ENCODE measurements around the gene C7. TPM values are rescaled to one million over a fixed set of nuclear protein-coding genes. Genes with fewer than 3 reads are reported as not detected.

Gene C7
- total RNA-seq, 1 donor from 2014 or later: 302 TPM

DNA sequence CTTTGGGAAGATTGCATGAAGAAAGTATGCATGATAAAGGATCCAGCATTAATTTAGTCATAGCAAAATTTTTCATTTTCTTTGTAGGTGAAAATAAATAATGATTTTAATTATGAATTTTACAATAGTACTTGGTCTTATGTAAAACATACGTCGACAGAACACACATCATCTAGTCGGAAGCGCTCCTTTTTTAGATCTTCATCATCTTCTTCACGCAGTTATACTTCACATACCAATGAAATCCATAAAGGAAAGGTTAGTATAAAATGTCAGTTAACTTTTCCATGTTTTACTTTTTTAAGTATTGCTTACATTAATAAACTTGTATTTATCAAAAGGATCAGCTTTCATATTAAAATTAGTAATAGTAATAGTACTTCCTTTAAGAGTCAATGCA, 35.8 kb downstream of the C7 start:
- no peaks in the 10 kb centered on the region for H3K9me3 ChIP-seq
- TF ChIP-seq, protein P1, sequence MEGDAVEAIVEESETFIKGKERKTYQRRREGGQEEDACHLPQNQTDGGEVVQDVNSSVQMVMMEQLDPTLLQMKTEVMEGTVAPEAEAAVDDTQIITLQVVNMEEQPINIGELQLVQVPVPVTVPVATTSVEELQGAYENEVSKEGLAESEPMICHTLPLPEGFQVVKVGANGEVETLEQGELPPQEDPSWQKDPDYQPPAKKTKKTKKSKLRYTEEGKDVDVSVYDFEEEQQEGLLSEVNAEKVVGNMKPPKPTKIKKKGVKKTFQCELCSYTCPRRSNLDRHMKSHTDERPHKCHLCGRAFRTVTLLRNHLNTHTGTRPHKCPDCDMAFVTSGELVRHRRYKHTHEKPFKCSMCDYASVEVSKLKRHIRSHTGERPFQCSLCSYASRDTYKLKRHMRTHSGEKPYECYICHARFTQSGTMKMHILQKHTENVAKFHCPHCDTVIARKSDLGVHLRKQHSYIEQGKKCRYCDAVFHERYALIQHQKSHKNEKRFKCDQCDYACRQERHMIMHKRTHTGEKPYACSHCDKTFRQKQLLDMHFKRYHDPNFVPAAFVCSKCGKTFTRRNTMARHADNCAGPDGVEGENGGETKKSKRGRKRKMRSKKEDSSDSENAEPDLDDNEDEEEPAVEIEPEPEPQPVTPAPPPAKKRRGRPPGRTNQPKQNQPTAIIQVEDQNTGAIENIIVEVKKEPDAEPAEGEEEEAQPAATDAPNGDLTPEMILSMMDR (IDR thresholded peaks at IDR 0.05): no peak
- no peak overlapping the region for H3K27ac ChIP-seq
- DNase-seq: no peak
- ATAC-seq: no peak
- no peaks in the 10 kb centered on the region for H3K4me1 ChIP-seq
- peaks cover 9% of the 10 kb centered on the region for H3K36me3 ChIP-seq
- intact Hi-C loops (cut with DNase I): no loop called here
- H3K4me3 ChIP-seq: no peak overlapping the region
- H3K27me3 ChIP-seq: no peaks in the 10 kb centered on the region

DNA sequence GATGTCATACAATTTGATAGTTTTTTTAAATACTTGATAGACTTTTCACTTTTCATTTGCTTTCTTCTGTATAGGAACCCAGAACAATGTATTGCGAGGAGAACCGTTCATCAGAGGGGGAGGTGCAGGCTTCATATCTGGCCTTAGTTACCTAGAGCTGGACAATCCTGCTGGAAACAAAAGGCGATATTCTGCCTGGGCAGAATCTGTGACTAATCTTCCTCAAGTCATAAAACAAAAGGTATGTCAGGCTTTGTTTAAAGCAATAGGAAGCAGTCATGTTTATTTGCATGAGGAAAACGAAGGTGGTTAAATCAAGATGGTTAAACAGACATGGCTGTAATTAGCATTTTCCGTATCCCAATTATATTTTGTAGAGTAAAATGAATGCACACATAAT, 46.0 kb downstream of the C7 start:
- intact Hi-C loops (cut with DNase I): no loop called here
- no peak for ATAC-seq
- TF ChIP-seq, protein P1 (IDR thresholded peaks at IDR 0.05): no peak
- Histone ChIP-seq H3K4me1 (no peaks in the 10 kb centered on the region), H3K27me3 (no peaks in the 10 kb centered on the region), H3K27ac (no peak overlapping the region), H3K36me3 (peaks cover 11% of the 10 kb centered on the region), H3K4me3 (no peak overlapping the region), H3K9me3 (no peaks in the 10 kb centered on the region)
- no peak for DNase-seq

DNA sequence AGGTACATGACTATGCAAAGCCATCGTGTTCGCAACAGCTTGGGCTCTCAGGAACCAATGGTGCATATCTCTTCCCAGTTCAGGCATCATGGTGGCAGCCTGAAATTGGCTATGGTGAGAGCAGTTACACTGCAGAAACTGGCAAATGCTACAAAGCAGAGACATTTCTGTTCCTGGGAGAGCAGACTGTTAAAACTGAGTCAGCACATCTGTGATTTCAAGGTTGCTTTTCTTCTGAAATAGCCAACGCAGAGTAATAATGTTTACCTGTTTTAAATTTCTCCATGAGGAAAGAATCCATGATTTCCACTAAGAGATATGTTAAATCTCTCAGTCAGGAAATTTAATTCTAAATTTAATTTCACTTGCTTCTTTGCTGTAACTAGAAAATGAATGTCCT, 47.8 kb downstream of the C7 start:
- Histone ChIP-seq H3K27me3 (no peaks in the 10 kb centered on the region), H3K36me3 (peaks cover 11% of the 10 kb centered on the region), H3K4me3 (no peak overlapping the region), H3K27ac (no peak overlapping the region), H3K4me1 (no peaks in the 10 kb centered on the region), H3K9me3 (no peaks in the 10 kb centered on the region)
- ATAC-seq (no peak), DNase-seq (no peak)
- intact Hi-C loops (cut with DNase I): no loop called here
- TF ChIP-seq, protein P1 (IDR thresholded peaks at IDR 0.05): no peak

DNA sequence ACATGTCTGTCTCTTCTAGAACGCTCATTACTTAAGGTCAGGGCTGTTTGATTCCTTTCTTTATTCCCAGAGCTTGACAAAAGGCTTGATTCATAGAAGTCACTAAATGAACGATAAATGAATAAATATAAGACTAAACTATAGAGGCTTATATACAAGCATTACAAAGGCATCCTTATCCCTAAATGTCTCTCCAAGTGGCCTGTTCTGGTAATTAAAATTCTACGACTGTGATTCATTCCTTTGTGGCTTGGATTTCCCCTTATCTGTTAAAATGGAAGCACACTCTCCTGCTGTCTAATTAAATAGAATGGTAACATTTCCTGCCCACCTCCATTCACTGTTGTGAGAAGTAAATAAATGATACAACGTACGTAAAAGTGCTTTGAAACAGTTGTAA, 49.5 kb downstream of the C7 start:
- DNase-seq (no peak), ATAC-seq (no peak)
- Histone ChIP-seq H3K27ac (no peak overlapping the region), H3K27me3 (no peaks in the 10 kb centered on the region), H3K4me3 (no peak overlapping the region), H3K36me3 (peaks cover 11% of the 10 kb centered on the region), H3K4me1 (no peaks in the 10 kb centered on the region), H3K9me3 (no peaks in the 10 kb centered on the region)
- intact Hi-C loops (cut with DNase I): no loop called here
- TF ChIP-seq, protein P1 (IDR thresholded peaks at IDR 0.05): no peak

DNA sequence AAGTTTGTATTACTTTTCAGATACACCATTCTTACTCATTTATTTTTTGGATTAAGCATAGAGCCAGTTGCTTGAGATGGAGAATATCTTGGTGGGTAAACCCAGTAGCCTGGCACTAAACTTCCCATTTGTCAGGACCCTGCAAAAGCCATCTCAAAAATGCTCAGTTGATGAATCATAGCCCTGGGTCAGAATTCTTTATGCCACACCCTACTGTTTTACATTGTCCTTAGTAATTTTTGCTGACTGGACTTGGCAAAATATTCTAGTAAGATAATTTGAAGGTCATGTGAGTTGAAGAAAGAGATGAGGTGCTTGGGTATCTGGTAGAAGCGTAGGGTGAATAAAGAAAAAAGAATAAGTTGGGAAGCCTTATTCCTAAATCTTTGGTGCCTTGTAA, 50.7 kb downstream of the C7 start:
- DNase-seq: no peak
- Histone ChIP-seq H3K4me3 (no peak overlapping the region), H3K4me1 (no peaks in the 10 kb centered on the region), H3K36me3 (peaks cover 11% of the 10 kb centered on the region), H3K9me3 (no peaks in the 10 kb centered on the region), H3K27me3 (no peaks in the 10 kb centered on the region), H3K27ac (no peak overlapping the region)
- TF ChIP-seq, protein P1 (IDR thresholded peaks at IDR 0.05): no peak
- no peak for ATAC-seq
- intact Hi-C loops (cut with DNase I): no loop called here
